Stimulated activated CD8-positive, alpha-beta memory T cell treated with anti-CD3 and anti-CD28 coated beads, Interleukin-12 subunit alpha, Interleukin-12 subunit beta, amount 100 ng/mL, for 24 hours (primary cell): ENCODE results near the gene COPRS.

ENCODE experiments used
- DNase-seq: peaks from one replicate; pipeline ENCODE4 v3.0.0-alpha.2; 2020; ENCODE audit errors: extremely low read depth

COPRS gene, protein sequence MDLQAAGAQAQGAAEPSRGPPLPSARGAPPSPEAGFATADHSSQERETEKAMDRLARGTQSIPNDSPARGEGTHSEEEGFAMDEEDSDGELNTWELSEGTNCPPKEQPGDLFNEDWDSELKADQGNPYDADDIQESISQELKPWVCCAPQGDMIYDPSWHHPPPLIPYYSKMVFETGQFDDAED

DNA sequence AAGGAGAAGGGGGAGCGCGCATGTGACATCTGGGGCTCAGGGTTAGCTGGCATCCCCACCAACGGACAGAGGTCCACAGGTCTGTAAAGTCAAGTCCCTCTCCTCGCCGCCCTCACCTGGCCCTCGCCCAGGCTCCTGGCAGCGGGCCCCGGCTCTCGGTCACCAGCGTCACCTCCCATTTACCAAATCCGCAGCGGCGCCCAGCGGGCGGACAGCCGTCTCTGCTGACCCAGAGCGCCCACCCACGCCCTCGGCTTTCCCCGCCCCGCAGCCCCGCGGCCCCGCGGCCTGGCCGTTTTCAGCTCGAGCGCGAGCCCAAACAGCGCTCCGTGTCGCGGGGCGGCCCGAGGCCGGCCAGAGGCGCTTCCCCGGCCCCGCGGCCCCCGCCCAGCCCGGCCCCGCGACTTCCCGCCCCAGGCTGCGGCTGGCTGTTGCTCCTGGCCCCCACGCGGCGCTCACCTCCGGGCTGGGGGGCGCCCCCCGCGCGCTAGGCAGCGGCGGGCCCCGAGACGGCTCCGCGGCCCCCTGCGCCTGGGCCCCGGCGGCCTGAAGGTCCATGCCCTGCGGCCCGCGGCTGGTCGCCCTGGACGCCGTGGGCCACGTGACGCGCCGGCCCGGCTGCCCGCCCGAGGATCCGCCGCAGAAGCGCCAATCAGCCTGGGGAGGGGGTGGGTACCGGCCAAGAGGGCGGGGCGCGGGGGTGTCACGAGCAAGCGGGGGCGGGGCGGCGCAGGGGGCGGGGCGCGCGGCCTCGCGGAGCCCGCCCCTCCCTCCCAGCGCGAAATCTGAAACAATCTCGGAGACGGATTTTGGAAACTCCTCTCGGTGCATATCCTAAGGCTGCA, at the start of gene COPRS:
TSS of gene COPRS (minus strand) at position 603 of the 845 bp plus-strand sequence. CDS start at position 558, 45 bp downstream.
- peak; percentile 47 for DNase-seq

DNA sequence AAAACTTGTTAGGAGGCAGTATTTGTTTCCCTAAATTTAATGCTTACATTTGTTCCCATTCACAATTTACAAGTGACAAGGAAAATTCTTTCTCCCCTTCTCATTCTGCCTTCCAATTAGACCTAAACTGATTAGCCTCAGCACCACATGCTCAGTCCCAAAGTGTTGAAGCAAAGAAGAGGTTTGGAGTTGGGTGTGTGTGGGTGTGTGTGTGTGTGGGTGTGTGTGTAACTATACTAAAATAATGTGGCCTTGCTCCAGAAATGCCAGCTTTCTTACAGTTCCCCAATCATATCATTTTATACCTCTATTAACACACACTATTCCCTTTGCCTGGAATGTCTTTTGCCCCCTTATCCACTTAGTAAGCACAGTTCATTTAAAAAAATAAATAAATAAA, 49.3 kb upstream of the COPRS start:
- no peak for DNase-seq

DNA sequence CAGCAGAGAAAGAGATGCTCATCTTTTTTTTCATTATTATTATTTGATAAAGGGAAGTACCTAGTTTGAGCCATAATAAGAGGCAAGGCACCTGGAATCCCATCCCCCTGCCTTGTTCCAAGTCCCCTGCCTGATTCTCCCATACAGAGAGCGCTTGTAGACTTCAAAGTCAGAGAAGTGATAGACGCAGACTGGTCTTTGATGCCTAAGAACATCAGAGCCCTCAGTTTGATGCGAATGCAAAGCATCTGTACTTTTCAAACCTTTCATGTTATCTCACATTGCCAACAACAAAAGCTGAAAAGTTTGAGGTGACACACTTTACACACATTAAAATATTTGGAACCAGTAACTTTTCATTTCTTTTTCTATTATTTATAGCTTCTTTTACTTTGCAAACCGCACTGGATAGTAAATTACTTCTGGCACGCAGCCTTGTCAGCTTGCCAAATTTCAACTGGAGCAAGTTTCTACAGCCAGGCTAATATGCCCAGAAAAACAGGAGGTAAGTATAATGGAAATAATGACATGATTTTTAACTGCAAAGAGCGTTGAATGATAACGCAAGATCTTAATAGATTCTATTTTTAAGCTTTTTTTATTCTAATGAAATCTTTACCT, 48.4 kb upstream of the COPRS start:
- no peak for DNase-seq

GRCh38 chr17:31903401-31903800, 44.4 kb upstream of the COPRS start:
- no peak for DNase-seq

- no peak for DNase-seq
Measured at GRCh38 chr17:31902693-31903092, 43.6 kb upstream of the COPRS start.

DNA sequence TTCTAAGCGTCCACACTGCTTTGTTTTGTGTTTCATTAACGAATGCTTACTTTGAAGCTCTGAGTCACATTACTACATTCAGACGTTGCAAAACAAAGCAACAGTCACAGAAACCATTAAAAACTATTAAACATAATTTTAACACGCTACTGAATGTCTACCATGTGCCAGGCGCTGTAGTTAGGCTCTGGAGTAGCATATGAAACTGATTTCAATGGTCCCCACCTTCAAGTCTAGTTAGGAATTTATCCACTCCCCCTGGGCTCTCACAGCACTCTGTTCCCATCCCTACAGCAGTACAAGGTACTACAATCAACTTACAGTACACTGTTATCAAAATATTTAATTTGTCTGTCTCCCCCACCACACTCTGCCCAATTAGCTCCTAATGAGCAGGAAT, 41.8 kb upstream of the COPRS start:
- no peak for DNase-seq

DNA sequence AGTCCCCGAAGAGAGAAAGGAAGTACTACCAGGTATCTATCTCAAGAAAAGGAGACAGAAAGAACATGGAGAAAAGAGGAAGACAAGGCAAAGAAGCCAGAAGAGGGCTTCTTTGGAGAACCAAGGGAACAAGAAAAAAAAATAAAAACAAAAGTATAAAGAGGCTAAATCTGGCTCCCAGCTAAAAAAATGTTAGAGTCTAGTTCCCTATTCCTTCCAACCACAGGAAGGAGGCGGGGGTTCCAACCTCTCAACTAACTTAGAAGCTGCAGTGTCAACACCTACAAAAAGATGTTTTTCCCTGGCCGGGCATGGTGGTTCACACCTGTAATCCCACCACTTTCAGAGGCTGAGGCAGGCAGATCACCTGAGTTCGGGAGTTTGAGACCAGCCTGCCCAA, 29.1 kb upstream of the COPRS start:
- DNase-seq = no peak

DNA sequence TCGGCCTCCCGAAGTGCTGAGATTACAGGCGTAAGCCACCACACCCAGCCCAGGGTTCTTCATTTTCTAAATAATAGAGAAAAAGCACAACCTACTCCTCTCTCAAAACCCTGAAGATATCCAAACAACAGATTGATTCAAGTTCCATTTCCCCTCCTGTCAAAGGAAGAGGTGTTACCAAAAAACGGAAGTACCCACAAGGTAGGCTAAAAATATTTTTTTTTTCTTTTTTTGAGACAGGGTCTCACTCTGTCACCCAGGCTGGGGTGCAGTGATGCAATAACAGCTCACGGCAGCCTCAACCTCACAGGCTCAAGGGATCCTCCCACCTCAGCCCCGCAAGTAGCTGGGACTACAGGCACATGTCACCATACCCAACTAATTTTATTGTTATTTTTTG, 23.5 kb upstream of the COPRS start:
- DNase-seq = no peak

- DNase-seq = no peak
Measured at GRCh38 chr17:31880311-31880710, 21.3 kb upstream of the COPRS start.

GRCh38 chr17:31878703-31879073, 19.6 kb upstream of the COPRS start:
- DNase-seq = no peak

DNA sequence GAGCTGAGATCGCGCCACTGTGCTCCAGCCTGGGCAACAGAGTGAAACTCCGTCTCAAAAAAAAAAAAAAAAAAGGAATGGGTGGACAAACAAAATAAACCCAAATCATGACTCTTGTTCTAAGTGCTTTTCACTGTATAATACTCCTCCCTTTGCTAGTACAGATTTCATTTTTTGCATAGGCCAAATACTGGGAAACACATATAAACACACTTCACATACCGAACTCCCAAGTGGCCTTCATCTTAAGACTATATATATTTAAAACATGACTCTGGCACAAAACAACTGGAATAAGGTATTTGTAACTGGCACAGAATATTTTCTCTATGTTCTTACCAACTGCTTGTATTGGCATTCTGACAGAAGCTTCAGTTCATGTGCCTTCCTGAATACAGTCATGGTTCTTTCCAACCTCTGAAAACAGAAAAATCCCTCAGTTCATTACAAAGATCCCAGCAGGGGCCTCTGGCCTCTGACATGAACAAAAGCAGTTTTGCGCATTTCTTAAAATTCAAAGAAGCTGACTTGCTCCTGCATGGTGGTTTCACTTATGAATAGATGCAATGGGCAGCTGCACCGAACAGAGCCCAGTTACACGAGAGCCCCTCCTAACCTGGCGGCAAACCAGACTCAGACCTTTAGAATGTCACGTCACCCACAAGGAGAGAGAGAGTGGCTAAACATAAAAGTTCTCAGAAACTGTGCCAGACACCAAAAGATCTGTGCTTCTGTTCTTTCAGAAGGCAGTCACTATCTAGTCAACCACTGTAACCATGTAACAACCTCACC, 19.1 kb upstream of the COPRS start:
- no peak for DNase-seq

DNA sequence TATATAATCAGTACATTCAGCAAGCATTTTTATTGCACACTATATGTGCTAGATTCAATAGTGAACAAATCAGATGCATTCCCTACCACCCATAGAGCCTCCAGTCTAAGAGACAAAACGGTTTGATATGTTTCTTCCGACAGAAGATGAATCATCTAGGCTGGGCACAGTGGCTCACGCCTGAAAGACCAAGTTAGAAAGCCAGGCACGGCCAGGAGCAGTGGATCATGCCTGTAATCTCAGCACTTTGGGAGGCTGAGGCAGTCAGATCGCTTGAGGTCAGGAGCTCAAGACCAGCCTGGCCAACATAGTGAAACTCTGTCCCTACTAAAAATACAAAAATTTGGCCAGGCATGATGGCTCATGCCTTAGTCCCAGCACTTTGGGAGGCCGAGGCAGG, 18.3 kb upstream of the COPRS start:
- DNase-seq = no peak

GRCh38 chr17:31875081-31875480, 16.0 kb upstream of the COPRS start:
- no peak for DNase-seq

DNA sequence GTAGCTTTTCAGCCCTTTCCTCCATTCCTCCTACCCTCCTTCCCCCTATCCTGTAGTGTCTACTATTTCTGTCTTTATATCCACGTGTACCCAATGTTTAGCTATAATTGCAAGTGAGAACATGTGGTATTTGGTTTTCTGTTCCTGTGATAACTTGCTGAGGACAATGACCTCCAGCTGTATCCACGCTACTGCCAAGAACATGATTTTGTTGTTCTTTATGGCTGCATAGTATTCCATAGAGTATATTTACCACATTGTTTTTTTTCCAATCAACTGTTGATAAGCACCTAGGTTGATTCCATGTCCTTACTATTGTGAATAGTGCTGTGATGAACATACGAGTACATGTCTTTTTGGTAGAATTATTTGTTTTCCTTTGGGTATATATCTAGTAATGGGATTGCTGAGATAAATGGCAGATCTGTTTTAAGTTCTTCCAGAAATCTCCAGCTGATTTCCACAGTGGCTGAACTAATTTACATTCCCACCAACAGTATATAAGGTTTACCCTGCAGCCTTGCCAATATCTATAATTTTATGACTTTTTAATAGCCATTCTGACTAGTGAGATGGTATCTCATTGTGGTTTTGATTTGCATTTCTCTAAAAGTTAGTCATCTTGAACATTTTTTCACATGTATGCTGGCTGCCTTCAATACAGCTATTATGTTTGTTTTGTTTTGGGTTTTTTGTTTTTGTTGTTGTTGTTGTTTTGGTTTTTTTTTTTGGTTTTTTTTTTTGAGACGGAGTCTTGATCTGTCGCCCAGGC, 10.9 kb upstream of the COPRS start:
- DNase-seq = no peak

DNA sequence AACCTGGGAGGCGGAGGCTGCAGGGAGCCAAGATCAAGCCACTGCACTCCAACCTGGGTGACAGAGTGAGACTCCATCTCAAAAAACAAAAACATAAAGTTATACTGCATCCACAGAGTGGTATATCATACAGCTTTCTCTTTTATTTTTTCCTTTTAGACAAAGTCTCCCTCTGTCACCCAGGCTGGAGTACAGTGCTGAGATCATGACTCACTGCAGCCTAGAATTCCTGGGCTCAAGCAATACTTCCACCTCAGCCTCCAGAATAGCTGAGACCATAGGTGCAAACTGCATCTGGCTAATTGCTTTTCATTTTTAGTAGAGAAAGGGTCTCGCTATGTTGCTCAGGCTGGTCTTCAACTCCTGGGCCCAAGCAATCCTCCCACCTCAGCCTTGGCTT, 10.0 kb upstream of the COPRS start:
- DNase-seq = no peak

GRCh38 chr17:31859487-31860008, 504 bp upstream of the COPRS start:
- DNase-seq = no peak

- DNase-seq = no peak
Measured at GRCh38 chr17:31857920-31858641, 963 bp downstream of the COPRS start.

- DNase-seq = no peak
Measured at GRCh38 chr17:31856750-31857149, 2.3 kb downstream of the COPRS start.

- DNase-seq = no peak
Measured at GRCh38 chr17:31854672-31855071, 4.4 kb downstream of the COPRS start.

GRCh38 chr17:31853911-31854470, 5.1 kb downstream of the COPRS start:
- no peak for DNase-seq
